Panc1 (cell line): ENCODE data around the gene AKT3.

ENCODE experiments used
- CTCF ChIP-seq: fragments of 450-650 bp; IDR thresholded peaks from 2 replicates; pipeline ENCODE4 v1.5.1; 2017; ENCODE audit warnings: mild to moderate bottlenecking
- POLR2AphosphoS5 ChIP-seq: IDR thresholded peaks from 2 replicates; pipeline ENCODE4 v1.6.1; 2012; ENCODE audit warnings: mild to moderate bottlenecking, low read depth, low read length, moderate library complexity
- REST ChIP-seq, 2 experiments: IDR thresholded peaks; 2 replicates each; pipeline ENCODE4 v1.6.1; 2011 to 2012; ENCODE audit warnings: low read depth in 2 of 2, control low read depth in 1 of 2, low read length in 1 of 2, mild to moderate bottlenecking in 1 of 2, moderate library complexity in 1 of 2; ENCODE audit not compliant: insufficient read depth in 1 of 2
- SIN3A ChIP-seq: IDR thresholded peaks from 2 replicates; pipeline ENCODE4 v1.6.1; 2012; ENCODE audit warnings: low read depth, mild to moderate bottlenecking, low read length, moderate library complexity, borderline replicate concordance; ENCODE audit not compliant: insufficient read depth
- TCF7L2 ChIP-seq: IDR thresholded peaks from 2 replicates; pipeline ENCODE4 v1.6.1; 2011; ENCODE audit warnings: mild to moderate bottlenecking, low read depth, low read length, inconsistent platforms

- TF ChIP-seq REST (IDR thresholded peaks at IDR 0.05; ENCODE audit: insufficient read depth in 1 of 2, low read depth in 2 of 2, low read length in 1 of 2) (no peak), CTCF (no peak), SIN3A (no peak), POLR2AphosphoS5 (no peak), TCF7L2 (no peak)
These were observed 22.8 kb downstream of the AKT3 start for GRCh38 chr1:243827206-243827605.
